DMS 273 treated with DMSO at 0.1 percent for 48 hours (cell line): ENCODE measurements around the gene IQSEC1.

Experiments
- DNase-seq: peaks from one replicate; lab custom pipeline; 2025; lab: John Stamatoyannopoulos, UW

IQSEC1 gene

DNA sequence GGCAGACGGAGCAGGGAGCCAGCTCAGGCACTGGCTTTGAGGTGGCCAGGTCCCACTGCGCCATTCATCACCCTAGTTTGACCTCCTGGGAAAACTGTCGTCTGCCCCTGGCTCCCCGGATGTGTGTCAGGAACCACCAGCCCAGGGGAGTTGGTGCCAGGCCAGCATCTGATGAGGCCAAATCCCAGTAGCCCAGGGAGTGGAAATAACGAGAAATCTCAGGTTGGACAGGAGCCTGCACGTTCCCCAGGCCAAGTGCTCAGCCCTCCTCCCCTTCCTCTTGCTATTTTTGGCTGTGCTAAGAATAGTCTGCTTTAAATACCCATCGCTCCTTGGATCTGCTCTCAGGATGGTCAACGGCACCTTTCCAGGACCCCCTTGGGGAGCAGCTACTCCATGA lies 138.8 kb downstream of the IQSEC1 start:
- DNase-seq: no peak

DNA sequence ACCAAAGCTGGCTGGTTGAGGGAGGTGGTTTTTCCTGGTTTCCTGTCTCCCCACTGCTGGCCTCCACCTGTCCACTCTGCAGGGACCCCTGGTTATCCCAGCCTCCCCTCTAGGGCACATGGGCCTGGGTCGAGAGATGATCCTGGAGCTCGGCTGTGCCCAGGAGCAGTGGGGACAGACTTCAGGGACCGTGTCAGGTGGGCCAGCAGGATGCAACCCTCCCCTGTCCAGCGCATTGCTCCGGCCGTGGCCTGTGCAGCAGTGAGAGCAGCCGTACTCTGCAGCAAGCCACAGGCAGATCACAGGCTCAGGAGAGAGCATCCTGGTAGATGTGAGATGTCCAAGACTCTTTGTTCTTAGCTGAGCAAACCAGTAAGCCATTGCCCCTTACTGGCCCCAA lies 139.3 kb downstream of the IQSEC1 start:
- no peak for DNase-seq

DNA sequence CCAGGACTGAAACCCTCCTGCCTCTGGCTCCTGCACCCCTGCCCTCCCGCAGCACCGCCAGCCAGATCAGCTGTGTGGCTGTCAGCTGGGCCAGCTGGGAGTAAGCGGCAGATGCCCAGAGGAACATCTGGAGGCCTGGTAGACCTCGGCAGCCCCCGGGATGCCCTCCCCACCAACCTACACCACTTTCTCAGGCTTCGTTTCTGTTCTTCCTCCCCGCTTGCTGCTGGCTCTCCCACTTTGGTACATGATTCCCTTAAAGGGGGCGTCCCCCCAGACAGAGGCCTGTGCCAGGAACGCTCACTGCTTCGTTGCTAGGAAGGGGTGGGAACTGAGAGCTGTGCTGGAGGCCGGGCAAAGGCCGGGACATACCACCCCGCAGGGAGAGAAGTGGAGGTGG lies 140.5 kb downstream of the IQSEC1 start:
- no peak for DNase-seq

DNA sequence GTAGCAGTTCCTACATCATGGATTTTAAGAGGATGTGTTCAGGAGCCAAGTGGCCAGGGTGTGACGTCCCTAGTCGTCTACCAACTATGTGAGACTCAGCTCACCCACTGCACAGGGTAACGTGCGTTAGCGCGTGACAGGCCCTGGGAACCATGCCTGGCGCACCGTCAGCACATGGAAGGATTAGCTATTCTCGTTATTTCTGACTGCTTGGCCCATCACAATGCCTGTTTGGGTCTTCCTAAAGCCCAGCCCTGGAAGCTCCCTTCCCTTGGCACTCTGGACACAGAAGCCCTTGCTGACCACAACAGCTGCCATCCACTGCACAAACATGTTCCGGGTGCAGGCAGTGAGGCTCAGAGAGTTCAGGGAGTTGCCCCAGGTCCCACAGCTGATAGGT lies 140.9 kb downstream of the IQSEC1 start:
- DNase-seq: no peak

DNA sequence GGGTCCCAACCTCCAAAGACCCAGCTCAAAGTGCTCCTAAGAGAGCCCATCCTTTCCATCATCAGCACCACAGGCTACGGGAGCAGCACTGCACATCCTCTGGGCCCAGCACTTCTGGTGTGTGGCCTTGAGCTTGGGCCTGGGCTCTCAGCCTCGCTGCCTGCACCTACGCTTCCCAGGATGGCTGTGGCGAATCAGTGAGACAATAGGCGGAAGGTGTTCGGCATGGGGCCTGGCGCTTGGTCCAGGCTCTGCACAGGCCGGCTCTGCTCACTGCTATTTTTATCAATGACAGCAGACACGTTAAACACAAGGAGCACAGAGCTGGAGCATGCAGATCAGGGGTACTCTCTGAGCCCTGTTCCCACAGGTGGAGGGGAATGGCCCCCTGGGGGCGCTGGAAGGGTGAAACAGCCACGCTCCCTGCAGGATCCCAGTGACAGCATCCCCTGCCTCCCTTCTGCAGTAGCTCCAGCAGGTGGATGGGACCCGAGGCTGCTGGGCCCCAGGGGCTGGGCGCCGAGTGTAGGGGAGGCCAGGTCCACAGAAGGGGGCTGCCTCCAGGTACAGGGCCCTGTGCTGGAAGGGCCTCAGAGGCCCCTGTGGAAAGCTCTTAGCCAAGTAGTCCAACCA lies 141.8 kb downstream of the IQSEC1 start:
- DNase-seq: no peak

DNA sequence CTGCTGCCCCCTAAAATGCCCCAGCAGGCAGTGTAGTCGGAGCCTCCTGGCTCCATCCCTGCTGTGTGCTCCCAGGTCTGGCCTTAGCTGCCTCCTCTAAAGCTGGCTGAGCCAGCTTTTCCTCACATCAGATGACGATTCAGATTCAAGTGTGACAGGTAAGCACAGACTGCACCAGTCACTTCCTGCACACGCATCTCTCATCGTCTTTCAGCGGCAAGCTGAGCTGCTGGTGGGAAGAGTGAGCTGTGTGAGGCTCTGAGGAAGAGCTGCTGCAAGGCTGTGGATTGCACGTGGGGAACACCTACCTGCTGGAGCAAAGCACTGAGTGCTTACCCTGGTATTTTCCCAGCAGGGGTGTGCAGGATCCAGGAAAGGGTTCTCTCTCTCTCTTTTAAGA lies 143.4 kb downstream of the IQSEC1 start:
- no peak for DNase-seq

DNA sequence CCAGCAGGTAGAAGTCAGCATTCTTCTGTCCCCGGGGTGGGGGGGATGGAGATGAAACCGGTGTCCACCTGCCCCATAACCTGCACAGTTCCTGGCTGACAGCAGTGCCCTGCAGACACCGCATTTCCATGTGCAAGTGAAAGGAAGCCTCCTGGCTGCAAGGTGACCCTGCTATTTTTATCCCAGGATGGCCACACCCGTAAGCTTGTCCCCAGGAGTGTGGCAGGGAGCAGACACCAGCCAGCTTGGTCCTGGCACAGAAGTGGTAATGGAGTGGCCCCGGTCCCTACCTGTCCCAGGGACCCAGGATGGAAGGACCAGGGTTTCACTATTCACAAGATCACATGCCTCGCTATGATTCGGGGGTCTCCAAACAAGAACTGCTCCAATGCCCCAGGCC lies 146.6 kb downstream of the IQSEC1 start:
- DNase-seq: no peak

DNA sequence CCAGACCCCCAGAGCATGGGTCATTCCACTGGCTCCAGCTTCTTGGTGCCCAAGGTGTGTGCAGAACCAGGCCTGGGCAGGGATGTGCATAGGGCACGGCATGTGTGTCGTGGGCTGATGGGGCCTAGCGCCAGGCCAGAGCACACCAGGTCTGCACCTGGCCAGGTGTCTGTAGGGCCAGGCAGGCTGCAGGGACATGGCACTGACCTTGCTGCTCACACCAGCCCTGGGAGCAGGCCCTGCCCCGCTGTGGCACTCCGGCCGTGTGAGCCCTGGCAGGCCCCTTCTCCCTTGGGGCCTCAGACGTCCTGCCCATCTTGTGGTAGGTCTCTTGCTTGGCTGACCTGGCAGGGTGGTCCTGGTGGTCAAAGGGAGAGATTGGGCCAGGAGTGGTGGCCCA lies 147.6 kb downstream of the IQSEC1 start:
- DNase-seq: no peak

DNA sequence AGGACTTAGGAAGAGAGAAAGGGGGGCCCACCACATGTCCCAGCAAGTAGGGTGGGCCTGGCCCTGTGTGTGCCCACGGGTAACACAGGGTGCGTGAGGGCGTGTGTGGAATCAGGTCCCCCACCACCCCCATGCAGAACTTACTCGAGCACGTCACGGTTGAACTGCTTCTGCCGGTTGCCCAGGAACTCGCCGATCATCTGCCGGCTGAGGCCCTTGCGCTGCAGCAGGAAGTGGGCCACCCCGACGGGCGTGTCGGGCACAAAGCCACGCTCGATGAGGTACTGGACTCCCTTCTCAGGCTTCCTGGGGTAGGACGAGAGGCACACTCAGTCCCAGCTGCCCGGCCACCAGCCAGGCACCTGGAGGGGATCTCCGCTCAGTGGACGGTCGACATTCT lies 148.8 kb downstream of the IQSEC1 start:
- no peak for DNase-seq

DNA sequence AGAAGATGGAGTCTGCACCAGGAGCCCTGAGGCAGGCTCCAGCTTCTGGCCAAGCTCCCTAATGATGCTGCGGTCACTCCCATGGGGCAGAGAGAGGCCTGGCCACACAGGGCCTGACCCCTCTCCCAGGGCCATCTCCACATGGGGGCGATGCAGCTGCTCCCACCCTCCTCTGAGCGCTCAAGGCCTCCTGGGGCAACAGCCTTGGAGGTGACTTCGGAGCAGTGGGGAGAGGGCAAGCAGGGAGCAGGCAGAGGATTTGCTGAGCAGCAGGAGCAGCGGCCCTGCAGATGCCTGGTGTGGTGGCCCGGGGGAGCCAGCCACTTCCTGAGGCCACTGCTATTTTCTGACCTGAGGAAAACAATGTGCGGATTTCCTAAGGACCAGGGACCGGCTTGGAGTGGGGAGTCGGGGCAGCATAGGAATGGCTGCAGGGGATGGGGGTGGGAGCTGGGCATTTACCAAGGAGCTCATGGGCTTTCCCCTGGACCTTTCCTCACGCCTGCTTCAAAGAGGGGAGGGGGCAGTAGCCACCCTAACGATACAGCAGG lies 150.3 kb downstream of the IQSEC1 start:
- DNase-seq: no peak

DNA sequence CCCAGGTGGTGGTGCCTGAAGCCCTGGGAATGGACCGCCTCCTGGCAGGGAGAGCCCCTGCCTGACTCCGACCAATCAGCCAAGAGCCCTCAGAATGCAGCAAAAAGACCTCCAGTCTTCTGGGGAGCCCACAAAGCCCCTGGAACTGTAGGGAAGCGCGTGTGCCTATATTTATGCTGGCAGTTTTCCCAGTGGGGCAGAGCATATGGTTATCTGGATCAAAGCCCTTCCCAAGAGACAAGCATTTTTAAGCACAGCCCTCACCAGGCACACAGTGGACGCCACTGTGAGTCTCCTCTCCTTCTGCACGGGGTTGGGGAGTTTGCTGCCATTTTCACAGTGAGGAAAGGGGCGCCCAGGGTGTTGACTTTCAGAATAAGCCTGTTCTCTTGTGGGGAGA lies 150.9 kb downstream of the IQSEC1 start:
- peak; percentile 71 for DNase-seq

DNA sequence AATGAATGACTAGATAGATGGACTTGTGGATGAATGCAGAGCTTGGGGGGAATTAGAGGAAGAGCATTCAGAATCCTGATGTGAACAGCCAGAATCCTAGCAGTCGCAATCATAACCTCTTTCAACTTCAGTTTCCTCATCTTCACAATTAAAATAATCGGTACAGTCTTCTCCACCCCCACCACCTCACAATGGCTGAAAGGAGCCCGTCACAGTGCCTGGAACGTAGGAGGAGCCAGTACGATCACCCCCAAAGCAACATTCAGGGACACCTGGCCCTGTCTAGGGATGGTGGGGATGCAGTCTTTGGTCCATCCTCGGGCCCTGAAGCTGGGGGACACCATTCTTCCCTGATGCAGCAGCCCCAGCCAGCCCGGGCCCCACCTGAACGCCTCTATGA lies 151.5 kb downstream of the IQSEC1 start:
- DNase-seq: no peak

DNA sequence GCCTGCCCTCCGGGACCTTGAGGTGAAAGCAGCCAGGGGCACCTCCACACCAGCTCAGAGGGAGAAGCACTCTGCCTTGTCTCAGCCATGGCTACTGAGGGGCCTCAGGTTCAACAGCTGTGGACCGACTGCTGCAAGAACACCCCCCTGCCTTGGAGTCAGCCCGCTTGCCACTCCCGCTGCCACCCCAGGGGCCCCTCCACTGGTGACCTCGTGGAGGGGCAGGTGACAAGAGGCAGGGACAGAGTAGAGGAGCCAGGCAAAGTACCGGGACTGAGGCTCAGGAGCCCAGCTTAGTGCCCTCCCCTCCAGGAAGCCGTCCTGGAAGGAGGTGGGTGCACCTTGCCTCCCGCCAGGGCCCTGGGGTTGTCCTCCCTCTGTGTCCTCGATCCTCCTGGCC lies 152.3 kb downstream of the IQSEC1 start:
- DNase-seq: no peak

DNA sequence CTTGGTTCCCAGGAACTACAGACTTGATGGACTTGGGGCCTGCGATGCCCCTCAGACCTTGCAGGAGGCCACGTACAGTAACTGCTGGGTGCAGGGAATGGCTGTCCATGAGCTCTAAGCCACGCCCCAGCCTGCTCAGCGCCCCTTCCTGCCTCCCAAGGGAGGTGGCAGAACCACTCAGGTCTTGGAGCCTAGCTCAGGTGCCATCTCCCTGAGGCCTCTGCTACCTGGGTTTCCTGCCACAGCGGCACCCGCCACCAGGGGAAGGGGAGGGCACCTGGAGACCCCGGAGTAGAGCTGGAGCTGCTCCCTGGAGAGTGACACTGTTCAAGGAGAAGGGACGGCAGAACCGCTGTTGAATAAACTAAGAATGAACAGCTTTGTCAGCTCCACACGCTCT lies 154.0 kb downstream of the IQSEC1 start:
- DNase-seq: no peak

DNA sequence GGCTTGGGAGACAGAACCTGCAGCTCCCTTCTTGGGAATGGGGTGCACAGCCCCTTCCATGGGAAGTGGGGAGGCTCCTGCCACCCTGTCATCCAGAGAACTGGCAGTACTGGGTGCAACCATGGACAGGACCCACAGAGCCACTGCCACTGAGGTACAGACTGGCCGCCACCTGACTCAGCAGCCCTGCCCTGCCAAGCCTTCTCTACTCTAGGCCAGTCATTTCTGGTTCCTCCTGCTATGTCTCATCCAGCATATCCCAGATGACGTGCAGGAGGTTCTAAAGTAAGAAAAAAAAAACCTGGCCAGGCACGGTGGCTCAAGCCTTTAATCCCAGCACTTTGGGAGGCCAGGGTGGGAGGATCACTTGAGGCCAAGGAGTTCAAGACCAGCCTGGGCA lies 155.0 kb downstream of the IQSEC1 start:
- no peak for DNase-seq

DNA sequence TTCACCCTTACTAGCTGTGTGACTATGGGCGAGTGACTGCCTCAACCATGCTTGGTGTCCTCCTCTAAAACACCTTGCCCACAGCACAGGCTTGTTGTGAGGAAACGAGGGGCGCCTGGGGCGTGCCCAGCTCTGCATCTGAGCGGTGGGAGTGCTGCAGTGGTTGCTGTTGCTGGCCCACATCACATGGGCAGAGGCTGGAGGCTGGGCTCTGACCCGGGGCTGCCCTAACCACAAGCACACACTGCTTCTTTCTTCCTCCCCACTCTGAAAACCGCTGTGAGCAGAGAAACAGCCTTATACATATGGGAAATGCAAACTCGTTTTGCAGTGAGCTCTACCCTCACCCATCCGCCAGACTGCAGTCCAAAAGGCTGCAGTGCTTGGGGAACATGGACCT lies 157.1 kb downstream of the IQSEC1 start:
- DNase-seq: no peak

DNA sequence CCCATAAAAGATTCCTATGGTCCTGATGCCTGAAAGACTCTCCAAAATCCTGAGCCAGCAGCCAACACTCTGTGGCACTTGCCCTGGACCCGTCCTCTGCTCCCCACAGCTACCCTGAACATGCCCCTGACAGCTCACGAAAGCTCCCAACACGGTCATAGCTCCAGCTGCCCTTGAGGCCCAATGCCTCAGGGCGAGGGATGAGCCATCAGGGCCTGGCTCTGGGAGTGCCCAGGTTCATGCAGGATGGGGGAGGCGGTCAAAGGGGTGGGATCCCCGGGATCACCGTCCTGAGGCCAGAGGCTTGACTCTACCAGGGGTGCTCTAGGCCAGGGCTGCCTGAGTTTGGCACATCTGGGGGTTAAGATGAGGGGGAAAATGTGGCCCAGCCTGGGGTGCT lies 159.1 kb downstream of the IQSEC1 start:
- no peak for DNase-seq

DNA sequence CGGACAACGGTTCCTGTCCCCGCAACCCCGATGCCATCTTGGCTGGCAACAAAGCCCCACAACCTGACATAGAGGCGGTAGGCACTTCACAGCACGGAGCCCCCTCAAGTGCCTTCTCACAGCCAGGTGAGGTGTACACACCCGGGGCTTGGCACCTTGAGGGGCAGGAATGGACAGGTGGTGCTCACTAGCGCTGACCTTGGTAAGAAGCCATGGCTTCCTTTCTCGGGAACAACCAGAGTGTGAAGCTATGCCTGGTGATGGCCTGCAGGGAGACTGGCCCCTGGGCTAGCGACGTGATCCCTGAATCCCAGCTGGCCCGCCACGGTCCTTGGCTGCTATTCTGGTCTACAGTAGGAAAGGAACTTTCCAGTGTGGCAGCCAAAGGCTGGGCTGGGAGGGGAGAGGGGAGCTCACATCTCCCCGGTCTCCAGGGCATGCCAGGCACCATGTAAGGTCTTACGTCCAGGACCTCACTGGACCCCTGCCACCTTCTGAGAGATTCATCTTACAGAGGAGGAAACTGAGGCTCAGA lies 161.3 kb downstream of the IQSEC1 start:
- no peak for DNase-seq

DNA sequence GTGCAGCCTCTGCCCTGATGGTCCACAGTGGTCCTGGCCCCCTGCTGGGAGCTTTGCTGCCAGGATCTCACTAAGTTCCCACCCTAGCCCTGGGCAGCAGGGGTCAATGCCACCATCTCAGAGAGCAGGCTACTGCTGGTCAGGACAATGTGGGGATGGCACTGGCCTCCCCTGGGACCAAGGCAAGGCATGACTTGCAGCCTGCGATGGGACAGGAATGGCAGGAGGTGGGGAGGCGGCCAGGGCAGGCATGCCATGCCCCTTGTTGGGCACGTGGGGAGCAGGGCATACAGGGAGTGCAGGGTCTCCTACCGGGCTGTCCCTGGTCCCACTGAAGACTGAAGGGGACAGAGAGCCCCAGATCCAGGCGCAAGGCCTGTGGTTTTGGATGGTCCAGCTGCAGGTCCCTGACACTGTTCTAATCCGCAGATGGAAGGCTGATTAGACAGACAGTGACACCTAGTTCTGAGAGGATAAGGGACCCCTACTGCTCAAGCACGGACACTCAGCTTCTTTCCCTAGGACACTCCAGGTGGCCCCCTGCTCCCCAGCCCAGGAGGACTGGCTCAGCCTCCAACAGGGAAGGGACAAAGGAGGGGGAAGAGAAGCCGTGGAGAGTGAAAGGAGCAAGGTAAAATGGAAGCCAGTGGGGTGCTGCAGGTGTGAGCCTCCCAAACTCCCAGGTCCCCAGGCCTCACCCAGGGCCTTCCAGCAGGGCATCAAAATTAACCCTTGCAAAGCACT lies 162.7 kb downstream of the IQSEC1 start:
- no peak for DNase-seq

DNA sequence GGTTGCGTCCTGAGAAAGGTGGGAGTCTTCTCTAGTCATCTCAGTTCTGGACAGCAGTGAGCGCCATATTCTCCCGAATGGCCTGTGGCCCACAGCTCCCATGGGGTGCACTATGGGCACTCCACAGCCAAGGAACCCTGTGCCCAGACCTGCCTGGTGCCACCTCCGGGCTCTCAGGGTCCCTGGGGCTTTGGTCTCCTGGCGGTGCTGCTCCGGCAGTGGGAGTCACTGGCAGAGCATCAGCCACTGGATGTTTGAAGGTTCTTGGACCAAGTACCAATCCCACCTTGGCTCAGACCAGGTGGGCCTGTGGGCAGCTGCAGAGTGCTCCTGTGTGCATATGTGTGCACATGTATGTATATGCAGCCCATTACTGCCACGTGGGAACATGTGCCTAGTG lies 163.5 kb downstream of the IQSEC1 start:
- DNase-seq: no peak

DNA sequence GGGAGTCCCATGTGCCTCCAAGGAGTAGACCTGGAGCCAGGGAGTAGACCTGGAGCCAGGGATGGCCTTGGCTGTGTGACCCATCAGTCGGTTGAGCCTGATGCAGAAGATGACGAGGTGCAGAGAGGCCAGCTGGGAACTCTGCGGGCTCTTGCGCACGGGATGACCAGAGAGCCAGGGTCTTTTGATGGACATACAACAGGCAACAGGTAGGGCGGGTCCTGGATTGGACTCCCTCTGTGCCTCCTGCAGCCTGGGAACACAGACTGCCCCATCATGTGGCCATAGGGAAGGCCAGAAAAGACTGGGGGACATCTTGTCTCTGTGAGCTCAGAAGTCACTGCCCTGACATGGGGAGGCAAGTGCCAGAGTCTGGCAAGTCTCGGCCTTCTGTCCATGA lies 164.4 kb downstream of the IQSEC1 start:
- DNase-seq: no peak

DNA sequence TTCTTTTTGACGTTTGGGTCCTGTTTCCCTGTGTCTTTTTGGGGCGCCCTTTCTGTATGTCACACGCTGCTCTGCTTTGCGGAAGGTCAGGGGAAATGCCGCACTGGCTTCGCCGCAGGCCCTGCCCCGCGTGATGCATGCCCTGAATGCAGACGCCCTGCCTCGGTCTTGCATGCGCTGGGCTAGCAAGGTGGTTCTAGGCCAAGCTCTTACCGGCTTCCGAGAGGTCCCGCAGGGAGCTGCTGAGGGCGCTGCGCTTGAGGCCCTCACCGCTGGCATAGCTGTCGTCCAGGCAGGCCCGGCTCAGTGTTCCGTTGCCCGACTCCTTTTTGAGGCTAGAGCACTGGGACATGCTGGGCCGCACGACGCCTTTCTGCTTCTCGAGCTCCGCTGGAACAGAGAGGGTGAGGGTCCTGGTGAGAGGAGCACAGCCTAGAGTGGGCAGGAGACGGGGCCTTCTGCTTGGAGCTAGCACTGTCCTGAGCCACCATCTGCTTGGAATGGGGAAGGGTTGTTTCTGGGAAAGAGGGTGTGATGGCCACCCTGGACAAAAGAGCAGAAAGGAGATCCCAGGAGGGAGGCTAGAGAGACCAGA lies 165.0 kb downstream of the IQSEC1 start:
- no peak for DNase-seq

DNA sequence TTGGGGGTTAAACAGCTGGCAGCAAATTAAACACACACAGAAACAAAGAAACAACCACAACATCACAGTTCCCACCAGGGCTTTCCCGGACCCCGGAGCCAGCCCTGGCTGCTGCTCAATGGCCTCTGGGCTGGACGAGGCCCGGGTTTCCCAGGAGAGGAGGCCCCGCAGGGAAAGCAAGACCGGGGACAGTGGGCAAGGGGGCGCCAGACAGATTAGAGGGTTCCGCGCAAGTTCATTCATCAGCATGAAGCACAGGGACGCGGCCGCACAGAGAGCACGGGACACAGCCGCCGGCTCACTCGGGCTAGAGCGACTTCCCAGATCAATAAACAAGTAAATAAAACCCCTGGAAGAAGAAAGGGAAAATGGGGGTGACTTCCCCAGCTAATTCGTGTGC lies 165.5 kb downstream of the IQSEC1 start:
- DNase-seq: no peak
